Head of caudate nucleus (tissue), 42 donors: Measurements from ENCODE around the gene MRPL24.

Experiments
- DNase-seq, 42 donors: peaks; one replicate each; pipeline versions ENCODE4 v3.0.0 to v3.0.0-alpha.2; 2020 to 2021; ENCODE audit warnings: mixed read lengths in 7 of 42
- intact Hi-C: fragments of 100-400 bp; cut with DNase I; formaldehyde crosslinking; loops from one replicate; pipeline ENCODE4 v1.15.0; 2022

The MRPL24 gene

DNA sequence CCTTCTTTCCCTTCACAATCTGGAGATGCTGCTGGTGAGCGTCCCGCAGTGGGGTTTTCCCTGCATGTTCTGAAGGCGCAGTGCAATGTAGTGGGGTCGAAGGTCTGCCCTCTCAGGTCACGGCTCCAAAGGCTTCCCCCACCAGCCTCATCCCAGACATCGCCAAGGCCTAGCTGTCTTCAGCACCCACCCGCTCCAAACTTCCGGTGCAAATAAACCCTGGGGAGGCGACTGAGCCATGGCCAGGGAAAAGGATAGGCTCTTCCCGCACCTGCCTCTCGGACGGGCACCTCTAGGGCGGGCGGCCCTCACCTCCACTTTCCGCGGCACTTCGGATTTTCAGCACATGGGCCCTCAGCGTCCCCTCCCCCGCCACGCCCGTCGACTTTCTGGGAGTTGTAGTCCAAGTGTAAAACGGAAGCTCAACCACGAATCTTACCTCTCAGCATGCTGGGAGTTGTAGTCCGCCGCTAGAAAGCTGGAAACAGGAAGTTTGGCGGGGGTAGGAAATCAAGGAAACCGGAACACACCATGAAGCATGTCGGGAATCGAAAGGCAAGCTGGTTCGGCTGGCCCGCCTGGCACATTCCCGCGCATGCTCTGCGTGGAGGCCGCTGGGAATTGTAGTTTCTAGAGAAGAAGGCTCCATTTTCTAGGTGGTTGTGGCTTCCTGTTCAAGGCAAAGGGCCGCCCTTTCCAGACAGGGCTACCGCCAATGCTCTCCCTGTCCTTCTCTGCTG, at the start of gene MRPL24:
MRPL24 (minus strand) TSS at position 348 of the 740 bp plus-strand sequence. CDS start 2,384 bp downstream, outside the sequence.
- intact Hi-C loops: loop anchor here (1.0 kb wide), 1 partner anchor 26 kb away; the partner anchor contains the start of gene PRCC
- DNase-seq: peak; percentile 95 to 100 (median 99)

DNA sequence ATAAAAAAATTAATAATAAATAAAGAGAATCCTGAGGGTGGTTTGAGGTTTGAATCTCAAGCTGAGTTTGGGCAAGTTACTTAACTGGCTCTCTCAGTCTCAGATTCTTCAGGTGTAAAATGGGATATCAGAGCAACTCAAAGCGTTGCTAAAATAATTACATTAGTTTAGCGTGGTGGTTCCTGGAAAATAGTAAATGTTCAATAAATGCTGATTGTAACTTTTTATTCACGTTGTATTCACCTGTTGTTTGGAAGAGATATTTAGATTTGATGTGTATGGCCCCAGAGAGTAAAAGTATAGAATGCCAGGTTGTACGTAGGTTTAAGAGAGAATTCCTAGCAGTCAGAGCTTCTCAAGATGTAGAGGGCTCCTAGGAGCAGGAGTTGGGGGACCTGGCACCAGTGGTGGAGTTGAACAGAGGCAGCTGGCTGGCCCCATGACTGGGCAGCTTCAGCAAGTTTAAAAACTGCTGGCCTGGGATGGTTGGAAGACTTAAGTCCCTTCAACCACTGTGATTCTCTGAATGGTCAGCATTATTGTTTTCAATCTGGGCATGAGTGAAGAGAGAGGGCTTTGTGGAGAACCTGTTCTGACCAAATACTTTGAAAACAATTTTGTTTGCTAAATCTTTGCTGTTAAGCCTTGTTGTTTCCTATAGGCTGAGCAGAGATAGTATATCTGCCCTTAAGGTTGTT, 48.9 kb upstream of the MRPL24 start:
- DNase-seq: peak in 1 of 42 donors; percentile 18
- intact Hi-C loops: loop anchor here (10.0 kb wide), 1 partner anchor 75 kb away; the partner anchor contains the start of gene NTRK1

DNA sequence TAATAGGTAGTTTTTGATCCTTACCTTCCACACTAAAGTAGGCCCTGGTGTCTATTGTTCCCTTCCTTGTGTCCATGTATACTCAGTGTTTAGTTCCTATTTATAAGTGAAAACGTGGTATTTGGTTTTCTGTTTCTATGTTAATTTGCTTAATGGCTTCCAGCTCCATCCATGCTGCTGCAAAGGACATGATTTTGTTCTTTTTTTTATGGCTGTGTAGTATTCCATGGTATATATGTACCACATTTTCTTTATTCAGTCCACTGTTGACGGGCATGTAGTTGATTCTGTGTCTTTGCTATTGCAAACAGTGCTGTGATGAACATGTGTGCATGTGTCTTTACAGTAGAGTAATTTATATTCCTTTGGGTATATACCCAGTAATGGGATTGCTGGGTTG, 47.2 kb upstream of the MRPL24 start:
- intact Hi-C loops: no loop called here
- DNase-seq: no peak

DNA sequence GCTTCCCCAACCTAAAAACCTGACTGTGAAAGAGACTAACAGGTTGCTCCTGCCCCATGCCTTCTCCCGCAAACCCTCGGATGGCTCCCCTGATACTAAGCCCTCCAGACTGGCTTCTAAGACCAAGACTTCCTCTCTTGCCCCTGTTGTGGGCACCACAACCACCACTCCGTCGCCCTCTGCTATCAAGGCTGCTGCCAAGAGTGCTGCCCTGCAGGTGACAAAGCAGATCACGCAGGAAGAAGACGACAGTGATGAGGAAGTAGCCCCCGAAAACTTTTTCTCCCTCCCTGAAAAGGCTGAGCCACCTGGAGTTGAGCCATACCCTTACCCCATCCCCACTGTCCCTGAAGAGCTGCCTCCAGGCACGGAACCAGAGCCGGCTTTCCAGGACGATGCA, 45.8 kb upstream of the MRPL24 start:
- intact Hi-C loops: no loop called here
- DNase-seq: peak in 1 of 42 donors; percentile 8

DNA sequence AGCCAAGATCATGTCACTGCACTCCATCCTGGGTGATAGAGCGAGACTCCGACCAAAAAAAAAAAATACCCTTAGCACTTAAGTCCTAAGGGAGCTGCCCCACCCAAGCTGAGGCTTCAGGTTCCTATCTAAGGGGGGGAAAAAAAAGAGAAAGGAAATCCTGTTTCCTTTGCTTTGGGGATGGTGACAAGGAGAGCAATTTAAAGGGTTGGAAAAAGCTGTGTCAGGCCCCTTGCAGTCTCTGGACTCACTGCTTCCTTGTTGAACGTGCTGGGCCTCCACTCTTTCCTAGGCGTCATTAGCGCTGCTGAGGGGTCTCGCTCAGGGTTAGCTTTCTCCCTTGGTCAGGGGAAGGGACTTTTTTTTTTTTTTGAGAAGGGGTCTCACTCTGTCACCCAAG, 44.6 kb upstream of the MRPL24 start:
- intact Hi-C loops: no loop called here
- no peak for DNase-seq

DNA sequence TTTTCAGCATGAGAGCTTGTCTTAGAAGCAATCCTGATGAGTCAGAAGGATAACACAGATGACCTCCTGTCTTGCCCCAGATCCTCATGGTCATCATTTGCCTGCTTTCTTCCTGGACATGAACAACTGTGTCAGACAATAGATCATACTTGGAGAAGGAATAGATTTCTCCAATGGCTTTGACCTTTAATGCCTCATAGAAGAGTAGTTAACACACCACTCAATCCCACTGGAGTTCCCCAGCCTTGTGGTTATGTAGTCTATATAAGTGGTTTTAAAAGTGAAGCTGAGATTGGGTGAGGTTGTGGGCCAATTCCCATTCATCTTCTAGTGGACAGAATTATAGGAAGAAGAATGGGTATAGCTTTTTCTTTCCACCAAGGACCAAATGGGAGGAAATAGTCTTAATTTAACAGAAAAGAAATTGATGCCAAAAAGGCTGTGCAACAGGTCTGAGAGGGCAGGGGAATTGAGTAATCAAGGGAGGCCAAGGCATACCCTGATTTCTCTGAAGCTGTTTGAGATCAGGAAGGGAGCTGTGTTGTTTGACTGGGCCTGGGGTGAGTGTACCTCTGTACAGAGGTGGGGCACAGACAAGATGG, 40.8 kb upstream of the MRPL24 start:
- intact Hi-C loops: no loop called here
- DNase-seq: no peak

- intact Hi-C loops: no loop called here
- no peak for DNase-seq
These were observed 36.7 kb upstream of the MRPL24 start for GRCh38 chr1:156777573-156777972.

GRCh38 chr1:156776942-156777341, 36.1 kb upstream of the MRPL24 start:
- DNase-seq: peak in 1 of 42 donors; percentile 9
- intact Hi-C loops: no loop called here

- intact Hi-C loops: no loop called here
- peak in 1 of 42 donors; percentile 25 for DNase-seq
These were observed 34.9 kb upstream of the MRPL24 start for GRCh38 chr1:156775799-156776198.

GRCh38 chr1:156773607-156774006, 32.7 kb upstream of the MRPL24 start:
- no peak for DNase-seq
- intact Hi-C loops: no loop called here

GRCh38 chr1:156772728-156773497, 32.0 kb upstream of the MRPL24 start:
- intact Hi-C loops: no loop called here
- DNase-seq: peak in 1 of 42 donors; percentile 27

GRCh38 chr1:156772222-156772621, 31.3 kb upstream of the MRPL24 start:
- intact Hi-C loops: no loop called here
- DNase-seq: no peak

GRCh38 chr1:156768610-156769295, 27.9 kb upstream of the MRPL24 start:
- intact Hi-C loops: no loop called here
- no peak for DNase-seq

DNA sequence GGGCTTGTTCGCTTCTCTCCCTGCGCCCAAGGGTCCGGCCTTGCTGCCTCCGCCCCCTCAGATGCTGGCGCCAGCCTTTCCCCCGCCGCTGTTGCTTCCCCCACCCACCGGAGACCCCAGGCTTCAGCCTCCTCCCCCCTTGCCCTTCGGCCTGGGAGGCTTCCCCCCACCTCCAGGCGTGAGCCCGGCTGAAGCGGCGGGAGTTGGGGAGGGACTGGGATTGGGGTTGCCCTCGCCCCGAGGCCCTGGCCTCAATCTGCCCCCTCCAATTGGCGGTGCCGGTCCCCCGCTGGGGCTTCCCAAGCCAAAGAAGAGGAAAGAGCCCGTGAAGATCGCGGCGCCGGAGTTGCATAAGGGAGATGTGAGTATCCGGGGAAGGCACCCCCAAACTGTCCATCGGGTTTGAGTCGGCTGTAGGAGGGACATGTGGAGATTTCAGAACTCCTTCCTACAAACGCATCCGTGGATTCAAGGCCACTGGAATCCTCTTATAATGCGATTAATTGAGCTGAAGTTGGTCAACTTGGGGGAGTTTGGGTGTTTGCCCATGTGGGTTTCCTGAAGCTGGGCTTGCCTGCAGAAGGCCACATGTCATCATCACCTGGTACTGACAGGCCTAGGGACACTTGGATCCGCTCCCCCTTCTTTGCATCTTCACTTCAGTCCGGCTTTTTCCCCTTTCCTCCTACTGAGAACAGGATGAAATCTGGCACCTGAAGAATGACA, 27.2 kb upstream of the MRPL24 start:
- peak in 16 of 42 donors; percentile 16 to 45 (median 31) for DNase-seq
- intact Hi-C loops: loop anchor here (1.0 to 2.0 kb wide), 2 partner anchors 17 to 27 kb away; partner anchors contain the start of genes HDGF and MRPL24

DNA sequence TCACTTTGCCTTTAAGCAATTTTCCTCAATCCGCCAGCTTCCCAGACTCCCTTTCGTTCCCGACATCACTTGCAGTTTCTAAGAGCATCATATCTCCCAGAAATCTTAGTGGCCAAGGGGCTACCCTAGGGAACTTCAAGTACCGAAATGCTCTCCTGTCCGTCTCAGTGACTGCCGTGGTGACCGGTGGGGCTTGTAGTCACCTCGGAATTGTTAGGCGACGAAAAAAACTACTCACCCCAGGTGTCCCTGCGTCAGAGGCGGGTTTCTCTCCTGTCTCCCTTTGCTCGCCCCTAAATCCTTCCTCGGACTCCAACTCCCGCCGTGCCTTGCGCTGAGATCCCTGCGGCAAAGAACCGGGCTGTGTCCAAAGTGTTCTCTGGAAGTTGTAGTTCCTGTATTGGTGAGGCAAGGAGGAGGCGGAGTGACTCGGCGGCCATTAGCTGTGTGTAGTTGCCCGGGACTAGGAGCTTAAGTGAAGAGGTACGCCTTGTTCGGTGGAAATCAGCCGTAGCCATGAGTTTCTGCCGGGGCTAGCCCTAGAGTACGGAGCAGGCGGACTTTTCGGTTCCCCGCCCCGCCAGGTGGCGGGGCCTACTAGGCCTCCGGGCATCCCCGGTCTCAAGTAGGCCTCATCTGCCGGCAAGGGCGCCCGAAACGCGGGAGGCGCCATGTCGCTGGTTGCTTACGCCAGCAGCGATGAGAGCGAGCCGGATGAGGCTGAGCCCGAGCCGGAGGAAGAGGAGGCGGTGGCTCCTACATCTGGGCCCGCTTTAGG, 26.4 kb upstream of the MRPL24 start, which contains the start of gene PRCC:
PRCC (plus strand) TSS at position 435 of the 778 bp plus-strand sequence; CDS start at position 672, 237 bp downstream.
- peak; percentile 97 to 100 (median 100) for DNase-seq
- intact Hi-C loops: loop anchor here (1.0 to 2.0 kb wide), 2 partner anchors 16 to 26 kb away; partner anchors contain the start of genes HDGF and MRPL24

GRCh38 chr1:156766298-156767100, 25.6 kb upstream of the MRPL24 start:
- peak in 9 of 42 donors; percentile 12 to 47 (median 26) for DNase-seq
- intact Hi-C loops: loop anchor here (1.0 to 2.0 kb wide), 2 partner anchors 16 to 25 kb away; partner anchors contain the start of genes HDGF and MRPL24
